GM18517 (cell line): ENCODE measurements around the gene NRIP1.

Source experiments
- ATAC-seq: cut with Tn5 transposase; IDR thresholded peaks from one replicate; pipeline ENCODE4 v1.9.1; 2021; ENCODE audit warnings: mild to moderate bottlenecking, moderate library complexity; ENCODE audit not compliant: unreplicated experiment

Gene NRIP1

DNA sequence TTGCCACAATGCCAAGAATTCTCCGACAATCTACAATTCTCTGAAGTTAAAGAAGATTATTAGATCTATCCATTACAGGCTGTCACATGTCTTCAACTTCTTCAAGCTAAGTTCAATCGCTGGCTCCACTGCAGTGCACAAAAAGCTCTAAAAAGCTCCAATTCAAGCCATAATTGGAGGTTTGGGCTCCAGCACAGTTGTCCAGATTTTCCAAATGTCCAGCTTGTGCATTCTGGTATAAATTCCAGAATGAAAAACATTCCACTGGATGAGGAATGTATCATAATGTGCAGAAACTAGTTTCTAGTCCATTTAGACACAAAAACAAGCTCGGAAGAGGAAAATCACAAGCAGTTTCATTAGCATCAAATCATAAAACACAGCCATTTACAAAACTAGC, 138.6 kb downstream of the NRIP1 start:
- ATAC-seq = no peak

DNA sequence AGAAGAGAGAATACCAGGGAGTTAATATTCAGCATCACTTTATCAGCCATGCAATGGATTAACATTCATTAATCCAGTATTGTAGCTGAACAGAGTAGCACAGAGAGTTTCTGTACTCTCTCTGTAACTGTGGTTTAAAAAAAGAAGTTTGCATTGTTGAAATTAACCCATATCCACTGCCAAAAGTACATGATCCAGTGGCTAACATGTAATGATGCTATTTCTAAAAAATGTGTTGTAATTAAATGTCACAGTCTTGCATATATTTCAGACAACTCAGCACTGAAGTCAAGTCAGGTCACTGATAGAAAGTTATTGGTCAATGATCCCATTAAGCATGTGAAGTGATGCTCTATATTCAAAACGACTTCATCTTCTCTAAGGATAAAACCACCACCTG, 141.3 kb downstream of the NRIP1 start:
- no peak for ATAC-seq

DNA sequence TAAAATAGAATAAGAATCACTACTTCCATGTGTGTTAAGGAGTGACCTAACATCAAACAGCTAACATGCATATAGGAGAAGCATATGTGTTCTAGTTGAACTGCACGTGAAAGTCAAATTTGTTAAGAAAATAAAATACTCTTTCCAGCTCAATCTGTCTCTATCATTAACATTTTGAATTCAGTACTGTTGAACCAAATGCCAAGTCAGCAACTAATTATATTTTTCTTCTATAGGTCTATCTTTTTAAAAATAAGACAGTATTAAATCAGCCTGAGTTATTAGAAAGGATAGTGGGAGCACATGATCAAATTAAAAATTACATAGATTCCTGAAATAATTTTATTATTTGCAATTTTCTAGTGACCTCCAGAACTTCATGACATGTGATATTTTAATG, 141.8 kb downstream of the NRIP1 start:
- ATAC-seq = no peak

DNA sequence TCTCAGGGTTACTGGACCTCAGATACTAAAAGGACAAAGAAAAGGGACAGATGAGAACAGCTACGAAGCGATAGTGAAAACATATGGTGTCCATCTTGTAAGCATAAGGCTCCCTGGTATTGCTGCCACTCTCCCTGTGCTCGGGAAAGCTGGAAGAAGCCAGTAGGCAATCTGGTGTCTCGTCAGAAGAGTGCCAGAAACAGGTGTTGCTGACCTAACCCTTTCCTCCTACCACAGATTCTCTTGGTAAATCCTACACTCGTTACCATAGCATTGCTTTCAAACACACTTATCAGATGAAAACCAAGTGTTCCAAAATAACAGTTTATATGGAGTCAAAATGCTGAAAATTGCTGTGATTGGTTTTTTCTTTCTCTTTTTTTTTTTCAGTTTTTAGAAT, 146.3 kb downstream of the NRIP1 start:
- no peak for ATAC-seq

DNA sequence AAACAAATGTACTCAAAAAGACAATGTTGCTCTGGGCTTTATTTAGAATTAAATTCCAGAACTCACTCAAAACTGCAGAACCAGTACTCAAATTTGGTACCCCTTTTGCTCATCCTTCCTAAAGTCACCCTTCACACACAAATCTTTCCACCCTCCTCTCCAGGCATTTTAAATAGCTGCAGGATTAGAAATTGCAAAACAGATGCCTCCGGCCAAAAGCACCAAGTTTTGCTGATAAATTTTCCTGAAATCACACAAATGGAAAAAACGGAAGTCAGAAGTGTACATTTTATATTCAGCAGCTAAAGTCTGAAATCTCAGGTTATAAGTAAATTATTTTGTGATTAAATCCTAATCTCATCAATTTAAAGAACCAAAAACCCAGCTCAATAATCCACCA, 147.0 kb downstream of the NRIP1 start:
- ATAC-seq = no peak

DNA sequence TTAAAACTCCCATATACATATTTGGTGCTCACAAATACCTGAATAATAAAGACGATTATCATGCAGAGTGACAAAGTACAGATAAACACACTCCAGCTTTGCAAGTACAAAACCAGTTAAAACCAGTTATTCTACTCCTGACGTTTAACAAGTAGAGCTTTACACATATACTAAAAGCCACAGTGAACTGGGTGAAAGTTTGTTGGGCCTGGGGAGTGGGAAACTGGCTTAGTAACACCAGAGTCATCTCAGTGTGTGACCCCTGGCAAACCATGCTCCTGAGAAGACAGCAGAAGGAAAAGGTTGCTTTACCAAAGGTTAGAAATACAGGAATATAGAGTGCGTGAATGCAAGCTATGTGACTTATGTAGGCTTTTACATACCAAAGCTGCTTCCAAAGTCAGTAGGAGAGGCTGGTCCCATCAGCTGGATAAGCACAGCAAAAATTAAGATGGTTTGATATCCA, 148.1 kb downstream of the NRIP1 start:
- ATAC-seq = no peak

DNA sequence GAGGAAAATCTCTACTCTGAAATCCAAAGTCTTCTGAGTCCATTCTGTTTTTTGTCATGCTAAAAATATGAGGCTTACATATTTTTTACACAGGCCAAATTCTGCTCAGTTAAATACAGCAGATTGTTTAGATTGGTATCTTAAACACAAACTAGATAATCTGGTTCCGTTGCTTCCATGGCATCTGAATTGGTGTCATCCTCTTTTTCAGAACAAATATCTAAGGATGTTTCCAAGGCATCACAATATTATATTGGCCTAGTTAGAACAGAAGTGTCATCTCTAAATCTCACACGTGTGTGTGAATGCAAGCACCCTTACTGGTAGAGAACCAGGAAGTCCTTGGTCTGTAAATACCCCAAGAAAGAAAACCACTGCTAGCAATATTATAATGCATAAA, 151.2 kb downstream of the NRIP1 start:
- ATAC-seq = no peak

DNA sequence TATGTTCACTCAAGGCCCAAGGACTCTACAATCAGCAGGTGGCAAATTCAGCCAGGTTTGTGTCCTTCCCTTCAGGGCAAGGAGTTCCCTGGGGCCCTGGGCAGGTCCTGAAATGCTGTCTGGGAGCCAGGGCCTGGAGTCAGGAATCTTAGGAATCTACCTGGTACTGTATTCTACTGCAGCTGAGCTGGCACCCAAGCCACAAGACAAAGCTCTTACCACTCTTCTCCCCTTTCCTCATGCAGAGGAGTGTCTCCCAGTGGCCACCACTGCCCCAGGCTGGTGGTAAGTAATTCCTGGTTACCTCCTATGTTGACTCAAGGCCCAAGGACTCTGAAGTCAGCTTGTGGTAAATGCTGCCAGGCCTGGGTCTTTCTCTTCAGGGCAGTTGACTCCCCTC, 153.4 kb downstream of the NRIP1 start:
- no peak for ATAC-seq
